Omental fat pad (tissue), 4 donors: ENCODE results near the gene GALNT17. TPM values are rescaled to one million over a fixed set of nuclear protein-coding genes. Genes with fewer than 3 reads are reported as not detected.

ENCODE experiments used
- ATAC-seq: fragments of 150-250 bp; one replicate; pipeline ENCODE4 v1.9.1; 2016; ENCODE audit warnings: mild to moderate bottlenecking, moderate library complexity; ENCODE audit not compliant: low FRiP score
- DNase-seq: peaks from one replicate; pipeline ENCODE4 v3.0.0-alpha.2; 2019; ENCODE audit warnings: low spot score
- total RNA-seq, 4 donors: library from RNA; depleted of rRNA; stranded (reverse); fragments of >200 nt; gene quantifications; one replicate each; pipeline ENCODE4 v1.1.0, GENCODE V29; 2016
- TF ChIP-seq, protein P1 (sequence below), 3 donors: fragments of 450-650 bp; IDR thresholded peaks; one replicate each; pipeline ENCODE4 v1.5.1; 2016 to 2017; ENCODE audit warnings: antibody characterized with exemption in 3 of 3, mild to moderate bottlenecking in 3 of 3, moderate library complexity in 2 of 3

GALNT17 gene
- total RNA-seq, 4 donors from 2014 or later: 1.6 to 12.6 (median 2.9) TPM

DNA sequence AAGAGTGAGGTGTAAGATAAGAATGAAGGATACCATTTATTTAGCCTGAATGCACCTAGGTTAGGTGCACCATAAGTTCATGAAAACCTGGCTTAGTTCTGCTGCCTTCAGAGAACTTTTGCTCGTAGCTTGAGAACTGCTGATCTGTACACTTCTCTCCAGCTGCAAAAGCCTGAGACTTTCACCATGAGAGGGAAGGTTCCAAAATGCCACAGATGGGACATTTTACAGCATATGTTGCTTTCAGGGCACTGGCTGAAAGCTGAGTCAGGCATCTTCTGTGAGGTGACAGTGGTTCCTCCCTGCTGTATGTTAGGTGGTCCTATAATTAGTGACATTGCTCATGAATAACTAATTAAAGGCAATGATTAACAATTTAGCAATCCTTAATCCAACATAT is 298.3 kb downstream of the GALNT17 start:
- no peak for ATAC-seq

GRCh38 chr7:71439321-71439720 is 307.4 kb downstream of the GALNT17 start:
- TF ChIP-seq, protein P1, sequence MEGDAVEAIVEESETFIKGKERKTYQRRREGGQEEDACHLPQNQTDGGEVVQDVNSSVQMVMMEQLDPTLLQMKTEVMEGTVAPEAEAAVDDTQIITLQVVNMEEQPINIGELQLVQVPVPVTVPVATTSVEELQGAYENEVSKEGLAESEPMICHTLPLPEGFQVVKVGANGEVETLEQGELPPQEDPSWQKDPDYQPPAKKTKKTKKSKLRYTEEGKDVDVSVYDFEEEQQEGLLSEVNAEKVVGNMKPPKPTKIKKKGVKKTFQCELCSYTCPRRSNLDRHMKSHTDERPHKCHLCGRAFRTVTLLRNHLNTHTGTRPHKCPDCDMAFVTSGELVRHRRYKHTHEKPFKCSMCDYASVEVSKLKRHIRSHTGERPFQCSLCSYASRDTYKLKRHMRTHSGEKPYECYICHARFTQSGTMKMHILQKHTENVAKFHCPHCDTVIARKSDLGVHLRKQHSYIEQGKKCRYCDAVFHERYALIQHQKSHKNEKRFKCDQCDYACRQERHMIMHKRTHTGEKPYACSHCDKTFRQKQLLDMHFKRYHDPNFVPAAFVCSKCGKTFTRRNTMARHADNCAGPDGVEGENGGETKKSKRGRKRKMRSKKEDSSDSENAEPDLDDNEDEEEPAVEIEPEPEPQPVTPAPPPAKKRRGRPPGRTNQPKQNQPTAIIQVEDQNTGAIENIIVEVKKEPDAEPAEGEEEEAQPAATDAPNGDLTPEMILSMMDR (IDR thresholded peaks at IDR 0.05): no peak
- DNase-seq (no peak), ATAC-seq (no peak)

More for the DNA sequence above, 298.3 kb downstream of the GALNT17 start:
- no peak for DNase-seq
- TF ChIP-seq, protein P1 (IDR thresholded peaks at IDR 0.05): no peak

DNA sequence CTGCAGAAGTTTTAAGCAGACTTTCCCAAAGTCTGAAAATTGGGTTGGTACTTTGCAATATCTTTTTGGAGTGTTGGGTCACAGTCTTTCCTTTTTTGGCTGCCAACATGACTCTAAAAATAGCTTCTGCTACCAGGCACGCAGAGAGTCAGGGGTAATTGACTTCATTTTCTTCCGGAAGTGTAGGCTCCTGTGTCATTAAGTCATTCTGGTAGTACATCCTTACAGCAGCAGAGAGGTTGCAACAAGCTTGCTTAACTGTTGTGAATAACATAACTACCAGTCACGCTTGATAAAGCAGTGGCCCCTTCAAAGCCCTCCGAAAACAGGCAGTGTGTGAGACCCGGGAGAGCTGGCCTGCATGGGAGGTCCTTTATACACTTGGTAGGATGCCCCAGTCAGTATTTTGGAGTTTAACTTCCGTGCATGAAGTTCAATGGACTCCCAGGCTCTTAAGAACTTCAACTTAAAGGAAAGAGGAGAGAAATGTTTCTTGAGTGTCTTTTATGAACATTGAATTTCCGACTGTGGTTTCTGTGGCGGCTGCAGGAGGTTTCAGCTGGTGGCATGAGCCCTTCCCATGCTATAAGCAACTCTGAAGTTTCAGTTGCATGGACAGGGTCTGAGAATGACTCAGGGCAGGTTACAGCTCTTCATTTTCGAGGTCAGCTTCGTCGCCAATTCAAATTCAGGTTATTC is 310.7 kb downstream of the GALNT17 start:
- DNase-seq: no peak
- ATAC-seq: no peak
- TF ChIP-seq, protein P1 (IDR thresholded peaks at IDR 0.05): no peak

GRCh38 chr7:71443191-71443530 is 311.2 kb downstream of the GALNT17 start:
- ATAC-seq (no peak), DNase-seq (no peak)
- TF ChIP-seq, protein P1 (IDR thresholded peaks at IDR 0.05): no peak

GRCh38 chr7:71444130-71444529 is 312.2 kb downstream of the GALNT17 start:
- TF ChIP-seq, protein P1 (IDR thresholded peaks at IDR 0.05): no peak
- ATAC-seq (no peak), DNase-seq (no peak)

DNA sequence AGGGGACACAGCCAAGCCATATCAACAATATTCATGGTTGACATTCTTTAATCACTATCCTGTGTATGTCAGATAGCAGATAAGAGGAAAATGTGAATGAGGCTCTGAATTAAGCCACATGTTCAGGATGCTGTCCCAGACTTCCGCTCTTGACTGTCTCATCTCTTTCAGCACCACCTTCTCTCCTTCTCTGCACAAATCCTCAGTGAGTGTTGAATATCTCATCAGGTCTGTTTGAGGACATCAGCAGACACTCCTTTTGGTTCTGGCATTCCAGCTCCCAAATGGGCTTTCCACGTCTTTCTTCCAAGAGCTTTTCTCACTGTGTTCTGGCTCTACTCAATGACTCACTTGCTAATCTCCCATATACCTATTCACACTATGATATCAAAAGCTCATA is 321.7 kb downstream of the GALNT17 start:
- TF ChIP-seq, protein P1 (IDR thresholded peaks at IDR 0.05): no peak
- no peak for ATAC-seq
- DNase-seq: no peak

DNA sequence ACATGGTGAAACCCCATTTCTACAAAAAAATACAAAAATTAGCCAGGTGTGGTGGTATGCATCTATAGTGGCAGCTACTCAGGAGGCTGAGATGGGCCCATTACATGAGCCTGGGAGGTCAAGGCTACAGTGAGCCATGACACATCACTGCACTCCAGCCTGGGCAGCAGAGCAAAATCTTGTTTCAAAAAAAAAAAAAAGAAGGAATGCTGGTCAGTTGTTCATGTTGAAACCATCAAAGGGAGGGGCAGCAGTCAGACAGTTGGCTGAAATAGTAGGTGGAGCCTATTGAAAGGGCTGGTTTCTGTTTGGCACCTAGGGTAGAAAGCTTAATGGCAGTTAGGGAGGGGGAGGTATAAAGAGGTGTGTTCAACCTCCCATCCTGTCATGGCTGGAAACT is 323.0 kb downstream of the GALNT17 start:
- DNase-seq: no peak
- no peak for ATAC-seq
- TF ChIP-seq, protein P1 (IDR thresholded peaks at IDR 0.05): no peak
